Erythroblast (primary cell): ENCODE measurements around the gene MYLK.

Source experiments
- GATA1 ChIP-seq: IDR thresholded peaks from 2 replicates; pipeline ENCODE4 v1.6.1; 2011; ENCODE audit warnings: low read depth, mild to moderate bottlenecking, control low read depth, low read length, moderate library complexity
- POLR2A ChIP-seq: IDR thresholded peaks from 2 replicates; pipeline ENCODE4 v1.6.1; 2011; ENCODE audit warnings: mild to moderate bottlenecking, low read length

- TF ChIP-seq POLR2A (no peak), GATA1 (no peak)
Measured at GRCh38 chr3:123725652-123726400, 158.3 kb downstream of the MYLK start.
